ENCODE measurements around the gene TRPC3.

TRPC3 gene

GRCh38 chr4:121964958-121965357 is 13.1 kb upstream of the TRPC3 start:
- no peaks in the 10 kb centered on the region for H3K4me1 ChIP-seq (ENCODE audit: insufficient read depth, low read length)
- no peaks in the 10 kb centered on the region for H3K36me3 ChIP-seq (ENCODE audit: insufficient read depth, low read length)
- no peaks in the 10 kb centered on the region for H3K9me3 ChIP-seq (ENCODE audit: control insufficient read depth, insufficient read depth, low read length)
- no peak overlapping the region for H3K9ac ChIP-seq (ENCODE audit: low read depth, low read length)

- H3K9ac ChIP-seq (ENCODE audit: low read depth, low read length) = no peak overlapping the region
- no peaks in the 10 kb centered on the region for H3K9me3 ChIP-seq (ENCODE audit: control insufficient read depth, insufficient read depth, low read length)
- H3K4me1 ChIP-seq (ENCODE audit: insufficient read depth, low read length) = no peaks in the 10 kb centered on the region
- H3K36me3 ChIP-seq (ENCODE audit: insufficient read depth, low read length) = no peaks in the 10 kb centered on the region
These were observed 9.0 kb upstream of the TRPC3 start for GRCh38 chr4:121960818-121961217.

- Histone ChIP-seq H3K9me3 (ENCODE audit: control insufficient read depth, insufficient read depth, low read length) (no peaks in the 10 kb centered on the region), H3K4me1 (ENCODE audit: insufficient read depth, low read length) (no peaks in the 10 kb centered on the region), H3K36me3 (ENCODE audit: insufficient read depth, low read length) (no peaks in the 10 kb centered on the region), H3K9ac (ENCODE audit: low read depth, low read length) (no peak overlapping the region)
These were observed 6.9 kb upstream of the TRPC3 start for GRCh38 chr4:121958777-121959176.

- no peaks in the 10 kb centered on the region for H3K9me3 ChIP-seq (ENCODE audit: control insufficient read depth, insufficient read depth, low read length)
- H3K4me1 ChIP-seq (ENCODE audit: insufficient read depth, low read length) = no peaks in the 10 kb centered on the region
- H3K9ac ChIP-seq (ENCODE audit: low read depth, low read length) = no peak overlapping the region
- H3K36me3 ChIP-seq (ENCODE audit: insufficient read depth, low read length) = no peaks in the 10 kb centered on the region
These were observed 5.4 kb upstream of the TRPC3 start for GRCh38 chr4:121957266-121957665.

- Histone ChIP-seq H3K4me1 (ENCODE audit: insufficient read depth, low read length) (no peaks in the 10 kb centered on the region), H3K9me3 (ENCODE audit: control insufficient read depth, insufficient read depth, low read length) (no peaks in the 10 kb centered on the region; the same call in 1 of the 2 replicates), H3K36me3 (ENCODE audit: insufficient read depth, low read length) (no peaks in the 10 kb centered on the region), H3K9ac (ENCODE audit: low read depth, low read length) (no peak overlapping the region)
These were observed 2.0 kb upstream of the TRPC3 start for GRCh38 chr4:121953860-121954259.

GRCh38 chr4:121952290-121952689 is 430 bp upstream of the TRPC3 start:
- Histone ChIP-seq H3K9me3 (ENCODE audit: control insufficient read depth, insufficient read depth, low read length) (no peaks in the 10 kb centered on the region; the same call in 1 of the 2 replicates), H3K9ac (ENCODE audit: low read depth, low read length) (peak overlapping the region; percentile 72; the same call in 1 of the 2 replicates), H3K4me1 (ENCODE audit: insufficient read depth, low read length) (no peaks in the 10 kb centered on the region), H3K36me3 (ENCODE audit: insufficient read depth, low read length) (no peaks in the 10 kb centered on the region)

- H3K9me3 ChIP-seq (ENCODE audit: control insufficient read depth, insufficient read depth, low read length) = no peaks in the 10 kb centered on the region; the same call in 1 of the 2 replicates
- H3K9ac ChIP-seq (ENCODE audit: low read depth, low read length) = peak overlapping the region; percentile 72
- no peaks in the 10 kb centered on the region for H3K4me1 ChIP-seq (ENCODE audit: insufficient read depth, low read length)
- H3K36me3 ChIP-seq (ENCODE audit: insufficient read depth, low read length) = no peaks in the 10 kb centered on the region
These were observed 960 bp downstream of the TRPC3 start for GRCh38 chr4:121950680-121951520.

GRCh38 chr4:121950212-121950679 is 1.6 kb downstream of the TRPC3 start:
- no peaks in the 10 kb centered on the region; the same call in 1 of the 2 replicates for H3K9me3 ChIP-seq (ENCODE audit: control insufficient read depth, insufficient read depth, low read length)
- peak overlapping the region; percentile 72; the same call in 1 of the 2 replicates for H3K9ac ChIP-seq (ENCODE audit: low read depth, low read length)

GRCh38 chr4:121946644-121947043 is 5.2 kb downstream of the TRPC3 start:
- Histone ChIP-seq H3K9ac (ENCODE audit: low read depth, low read length) (no peak overlapping the region), H3K4me1 (ENCODE audit: insufficient read depth, low read length) (no peaks in the 10 kb centered on the region), H3K36me3 (ENCODE audit: insufficient read depth, low read length) (no peaks in the 10 kb centered on the region), H3K9me3 (ENCODE audit: control insufficient read depth, insufficient read depth, low read length) (no peaks in the 10 kb centered on the region; the same call in 1 of the 2 replicates)

More at GRCh38 chr4:121950212-121950679, 1.6 kb downstream of the TRPC3 start:
- Histone ChIP-seq H3K36me3 (ENCODE audit: insufficient read depth, low read length) (no peaks in the 10 kb centered on the region), H3K4me1 (ENCODE audit: insufficient read depth, low read length) (no peaks in the 10 kb centered on the region)

- no peaks in the 10 kb centered on the region for H3K4me1 ChIP-seq (ENCODE audit: insufficient read depth, low read length)
These were observed 7.9 kb downstream of the TRPC3 start for GRCh38 chr4:121943941-121944340.

GRCh38 chr4:121939690-121940089 is 12.2 kb downstream of the TRPC3 start:
- Histone ChIP-seq H3K9me3 (ENCODE audit: control insufficient read depth, insufficient read depth, low read length) (no peaks in the 10 kb centered on the region), H3K36me3 (ENCODE audit: insufficient read depth, low read length) (no peaks in the 10 kb centered on the region), H3K4me1 (ENCODE audit: insufficient read depth, low read length) (no peaks in the 10 kb centered on the region), H3K9ac (ENCODE audit: low read depth, low read length) (no peak overlapping the region)

More at GRCh38 chr4:121943941-121944340, 7.9 kb downstream of the TRPC3 start:
- Histone ChIP-seq H3K9ac (ENCODE audit: low read depth, low read length) (no peak overlapping the region), H3K36me3 (ENCODE audit: insufficient read depth, low read length) (no peaks in the 10 kb centered on the region), H3K9me3 (ENCODE audit: control insufficient read depth, insufficient read depth, low read length) (no peaks in the 10 kb centered on the region)

GRCh38 chr4:121938282-121939092 is 13.4 kb downstream of the TRPC3 start:
- H3K9ac ChIP-seq (ENCODE audit: low read depth, low read length) = no peak overlapping the region
- no peaks in the 10 kb centered on the region for H3K36me3 ChIP-seq (ENCODE audit: insufficient read depth, low read length)
- H3K4me1 ChIP-seq (ENCODE audit: insufficient read depth, low read length) = no peaks in the 10 kb centered on the region
- no peaks in the 10 kb centered on the region for H3K9me3 ChIP-seq (ENCODE audit: control insufficient read depth, insufficient read depth, low read length)

- Histone ChIP-seq H3K9ac (ENCODE audit: low read depth, low read length) (no peak overlapping the region), H3K4me1 (ENCODE audit: insufficient read depth, low read length) (no peaks in the 10 kb centered on the region), H3K36me3 (ENCODE audit: insufficient read depth, low read length) (no peaks in the 10 kb centered on the region), H3K9me3 (ENCODE audit: control insufficient read depth, insufficient read depth, low read length) (no peaks in the 10 kb centered on the region)
These were observed 15.8 kb downstream of the TRPC3 start for GRCh38 chr4:121936101-121936500.

GRCh38 chr4:121934635-121935034 is 17.2 kb downstream of the TRPC3 start:
- Histone ChIP-seq H3K9ac (ENCODE audit: low read depth, low read length) (no peak overlapping the region), H3K9me3 (ENCODE audit: control insufficient read depth, insufficient read depth, low read length) (no peaks in the 10 kb centered on the region), H3K36me3 (ENCODE audit: insufficient read depth, low read length) (no peaks in the 10 kb centered on the region), H3K4me1 (ENCODE audit: insufficient read depth, low read length) (no peaks in the 10 kb centered on the region)
